Fibroblast of lung (primary cell): ENCODE results near the gene HSD17B8. TPM values are rescaled to one million over a fixed set of nuclear protein-coding genes. Genes with fewer than 3 reads are reported as not detected.

ENCODE experiments used
- DNase-seq, 2 donors: peaks; one replicate each; pipeline versions ENCODE4 v3.0.0 to v3.0.0-alpha.2; 2010; ENCODE audit warnings: low read depth in 2 of 2
- H2AFZ ChIP-seq: 2 replicates; pipeline ENCODE4 v1.5.1; 2012; ENCODE audit warnings: low read length, control low read depth, inconsistent platforms
- H3K27ac ChIP-seq: 2 replicates; pipeline ENCODE4 v1.5.1; 2011; ENCODE audit warnings: low read length, control low read depth; ENCODE audit not compliant: insufficient read depth
- H3K27me3 ChIP-seq: 2 replicates; pipeline ENCODE4 v1.5.1; 2011; ENCODE audit warnings: mild to moderate bottlenecking, low read length; ENCODE audit not compliant: control insufficient read depth, insufficient read depth
- H3K36me3 ChIP-seq: 2 replicates; pipeline ENCODE4 v1.5.1; 2011; ENCODE audit warnings: low read length; ENCODE audit not compliant: control insufficient read depth, insufficient read depth
- H3K4me1 ChIP-seq: 2 replicates; pipeline ENCODE4 v1.5.1; 2011; ENCODE audit warnings: low read length; ENCODE audit not compliant: control insufficient read depth, insufficient read depth; ENCODE audit errors: extremely low read depth
- H3K4me2 ChIP-seq: 2 replicates; pipeline ENCODE4 v1.5.1; 2011; ENCODE audit warnings: low read length, control low read depth; ENCODE audit not compliant: insufficient read depth; ENCODE audit errors: extremely low read depth
- H3K4me3 ChIP-seq, 4 experiments: fragments of 200-600 bp in 1 of 4; sonication (generic) in 1 of 4; replicated peaks in 1 of 4; 2 replicates each; pipeline ENCODE4 v1.5.1; 2011 to 2016; ENCODE audit warnings: low read length in 4 of 4, low read depth in 3 of 4, mild to moderate bottlenecking in 3 of 4, control low read depth in 2 of 4, inconsistent platforms in 1 of 4, mixed read lengths in 1 of 4; ENCODE audit not compliant: insufficient read depth in 1 of 4; ENCODE audit errors: control extremely low read depth in 1 of 4
- H3K79me2 ChIP-seq: 2 replicates; pipeline ENCODE4 v1.5.1; 2012; ENCODE audit warnings: mild to moderate bottlenecking, low read length, inconsistent platforms; ENCODE audit not compliant: control insufficient read depth, insufficient read depth
- H3K9ac ChIP-seq: 2 replicates; pipeline ENCODE4 v1.5.1; 2011; ENCODE audit warnings: mild to moderate bottlenecking, low read length, control low read depth; ENCODE audit not compliant: insufficient read depth
- H3K9me3 ChIP-seq: 2 replicates; pipeline ENCODE4 v1.5.1; 2012; ENCODE audit warnings: low read depth, low read length; ENCODE audit not compliant: control insufficient read depth, insufficient read depth
- H4K20me1 ChIP-seq: 2 replicates; pipeline ENCODE4 v1.5.1; 2011; ENCODE audit warnings: low read length; ENCODE audit not compliant: control insufficient read depth, insufficient read depth; ENCODE audit errors: extremely low read depth
- EZH2 ChIP-seq: IDR thresholded peaks from 2 replicates; pipeline ENCODE4 v1.5.1; 2012; ENCODE audit warnings: low read length, control low read depth, mild to moderate bottlenecking; ENCODE audit errors: missing control alignments
- polyA plus RNA-seq, 2 donors: library from polyadenylated mRNA; depleted of rRNA in 1 of 2; stranded (reverse) in 1 of 2; unstranded in 1 of 2; fragments of >200 nt; gene quantifications; 2 replicates each; pipeline ENCODE4 v1.2.1, GENCODE V29; 2011 to 2012; ENCODE audit warnings: missing spikeins in 1 of 2
- total RNA-seq: library from RNA; depleted of rRNA; stranded (reverse); fragments of >200 nt; gene quantifications from 2 replicates; pipeline ENCODE4 v1.2.1, GENCODE V29; 2014
- TF ChIP-seq, protein P1 (sequence below), 2 donors: IDR thresholded peaks in 1 of 2; conservative IDR thresholded peaks in 1 of 2; 1 replicate in 1 of 2; 2 replicates in 1 of 2; pipeline ENCODE4 v1.5.1; 2011 to 2012; ENCODE audit warnings: low read length in 2 of 2, control low read depth in 1 of 2, inconsistent platforms in 1 of 2, low read depth in 1 of 2, mild to moderate bottlenecking in 1 of 2

Gene HSD17B8
- total and polyA plus RNA-seq, 2 donors (not counting 1 experiment from before 2014, with no cell fraction given): 4.9 to 11.4 TPM

DNA sequence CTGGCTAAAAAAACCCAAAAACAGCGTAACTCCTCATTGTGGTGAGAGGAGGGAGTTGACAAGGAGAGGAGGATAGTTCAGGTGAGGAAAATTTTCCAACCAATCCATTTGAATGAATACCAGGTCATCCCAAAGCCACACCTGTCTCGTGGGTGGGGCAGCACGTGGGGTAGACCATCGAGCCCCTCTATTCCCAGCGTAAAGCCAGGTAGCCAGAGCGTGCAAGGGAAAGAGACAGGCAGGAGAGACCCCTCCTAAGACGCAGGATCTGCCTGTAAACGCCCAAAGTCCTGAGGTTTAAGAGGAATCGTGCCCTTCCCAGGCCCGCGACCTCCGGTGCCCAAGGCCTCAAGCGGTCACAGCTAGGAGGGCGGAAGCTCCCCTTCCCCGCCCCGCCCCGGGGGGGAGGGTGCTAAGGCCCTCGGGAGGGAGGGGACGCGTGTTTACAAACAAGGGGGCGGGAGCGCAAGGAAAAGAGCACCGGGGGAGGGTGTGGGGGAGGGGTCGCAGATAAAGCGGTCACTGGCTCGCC, 4.7 kb upstream of the HSD17B8 start:
- Histone ChIP-seq H3K27ac (peak overlapping the region; percentile 94), H3K27me3 (no peaks in the 10 kb centered on the region), H3K4me2 (peak overlapping the region; percentile 98), H3K79me2 (peaks cover 52% of the 10 kb centered on the region), H3K4me3 (peak overlapping the region; percentile 67 to 97 (median 96)), H3K9me3 (no peaks in the 10 kb centered on the region), H3K9ac (peak overlapping the region; percentile 98), H3K4me1 (peaks cover 22% of the 10 kb centered on the region), H2AFZ (peak overlapping the region; percentile 47), H3K36me3 (peaks cover 30% of the 10 kb centered on the region), H4K20me1 (no peaks in the 10 kb centered on the region)
- DNase-seq: peak; percentile 59 to 64
- no peak for TF ChIP-seq EZH2
- TF ChIP-seq, protein P1, sequence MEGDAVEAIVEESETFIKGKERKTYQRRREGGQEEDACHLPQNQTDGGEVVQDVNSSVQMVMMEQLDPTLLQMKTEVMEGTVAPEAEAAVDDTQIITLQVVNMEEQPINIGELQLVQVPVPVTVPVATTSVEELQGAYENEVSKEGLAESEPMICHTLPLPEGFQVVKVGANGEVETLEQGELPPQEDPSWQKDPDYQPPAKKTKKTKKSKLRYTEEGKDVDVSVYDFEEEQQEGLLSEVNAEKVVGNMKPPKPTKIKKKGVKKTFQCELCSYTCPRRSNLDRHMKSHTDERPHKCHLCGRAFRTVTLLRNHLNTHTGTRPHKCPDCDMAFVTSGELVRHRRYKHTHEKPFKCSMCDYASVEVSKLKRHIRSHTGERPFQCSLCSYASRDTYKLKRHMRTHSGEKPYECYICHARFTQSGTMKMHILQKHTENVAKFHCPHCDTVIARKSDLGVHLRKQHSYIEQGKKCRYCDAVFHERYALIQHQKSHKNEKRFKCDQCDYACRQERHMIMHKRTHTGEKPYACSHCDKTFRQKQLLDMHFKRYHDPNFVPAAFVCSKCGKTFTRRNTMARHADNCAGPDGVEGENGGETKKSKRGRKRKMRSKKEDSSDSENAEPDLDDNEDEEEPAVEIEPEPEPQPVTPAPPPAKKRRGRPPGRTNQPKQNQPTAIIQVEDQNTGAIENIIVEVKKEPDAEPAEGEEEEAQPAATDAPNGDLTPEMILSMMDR (conservative IDR thresholded peaks at IDR 0.05 in 1 of 2, IDR thresholded peaks at IDR 0.05 in 1 of 2; ENCODE audit: low read depth in 1 of 2, low read length in 2 of 2): no peak

GRCh38 chr6:33200219-33201146, 4.0 kb upstream of the HSD17B8 start, which contains the start of the genes RXRB and SLC39A7:
Gene RXRB (minus strand): TSS chr6:33200665. CDS start chr6:33200476, 189 bp downstream.
Gene SLC39A7 (plus strand): TSS chr6:33200867. CDS start chr6:33201246, 379 bp downstream.
- Histone ChIP-seq H3K79me2 (peaks cover 52% of the 10 kb centered on the region), H4K20me1 (no peaks in the 10 kb centered on the region), H3K27ac (peak within 1 kb of the TSS; percentile 94), H3K27me3 (no peaks in the 10 kb centered on the region), H3K4me1 (peaks cover 30% of the 10 kb centered on the region), H3K9ac (peak within 1 kb of the TSS; percentile 98), H3K36me3 (peaks cover 24% of the 10 kb centered on the region), H2AFZ (peak within 1 kb of the TSS; percentile 93), H3K9me3 (no peaks in the 10 kb centered on the region), H3K4me2 (peak within 1 kb of the TSS; percentile 99), H3K4me3 (peak within 1 kb of the TSS; percentile 67 to 97 (median 96))
- TF ChIP-seq, protein P1 (conservative IDR thresholded peaks at IDR 0.05 in 1 of 2, IDR thresholded peaks at IDR 0.05 in 1 of 2; ENCODE audit: low read depth in 1 of 2, low read length in 2 of 2): no peak
- TF ChIP-seq EZH2: no peak
- DNase-seq: peak; percentile 97 to 99

DNA sequence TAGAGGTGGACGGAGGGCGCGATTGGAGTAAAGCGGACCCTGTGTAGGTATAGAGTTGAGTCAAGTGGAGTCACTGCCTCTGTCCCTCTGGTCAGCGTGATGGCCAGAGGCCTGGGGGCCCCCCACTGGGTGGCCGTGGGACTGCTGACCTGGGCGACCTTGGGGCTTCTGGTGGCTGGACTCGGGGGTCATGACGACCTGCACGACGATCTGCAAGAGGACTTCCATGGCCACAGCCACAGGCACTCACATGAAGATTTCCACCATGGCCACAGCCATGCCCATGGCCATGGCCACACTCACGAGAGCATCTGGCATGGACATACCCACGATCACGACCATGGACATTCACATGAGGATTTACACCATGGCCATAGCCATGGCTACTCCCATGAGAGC, 3.3 kb upstream of the HSD17B8 start:
- Histone ChIP-seq H3K4me3 (peak overlapping the region; percentile 61 to 97 (median 82)), H3K79me2 (peaks cover 52% of the 10 kb centered on the region), H4K20me1 (no peaks in the 10 kb centered on the region), H2AFZ (peak overlapping the region; percentile 35), H3K9ac (peak overlapping the region; percentile 98), H3K27me3 (no peaks in the 10 kb centered on the region), H3K9me3 (no peaks in the 10 kb centered on the region), H3K4me1 (peaks cover 33% of the 10 kb centered on the region), H3K4me2 (peak overlapping the region; percentile 99), H3K36me3 (peaks cover 18% of the 10 kb centered on the region), H3K27ac (peak overlapping the region; percentile 94)
- no peak for DNase-seq
- no peak for TF ChIP-seq EZH2
- TF ChIP-seq, protein P1 (conservative IDR thresholded peaks at IDR 0.05 in 1 of 2, IDR thresholded peaks at IDR 0.05 in 1 of 2; ENCODE audit: low read depth in 1 of 2, low read length in 2 of 2): no peak
